HG02885 (cell line): ENCODE measurements around the gene WDHD1.
"Not testable (repeated sequence)": the region's sequence is repeated elsewhere in the genome, so short reads cannot be mapped to it uniquely, and the experiment has no call there.

Experiments used
- ATAC-seq: cut with Tn5 transposase; IDR thresholded peaks from one replicate; pipeline ENCODE4 v1.9.1; 2021; ENCODE audit warnings: mild to moderate bottlenecking; ENCODE audit not compliant: unreplicated experiment, poor library complexity

The WDHD1 gene

DNA sequence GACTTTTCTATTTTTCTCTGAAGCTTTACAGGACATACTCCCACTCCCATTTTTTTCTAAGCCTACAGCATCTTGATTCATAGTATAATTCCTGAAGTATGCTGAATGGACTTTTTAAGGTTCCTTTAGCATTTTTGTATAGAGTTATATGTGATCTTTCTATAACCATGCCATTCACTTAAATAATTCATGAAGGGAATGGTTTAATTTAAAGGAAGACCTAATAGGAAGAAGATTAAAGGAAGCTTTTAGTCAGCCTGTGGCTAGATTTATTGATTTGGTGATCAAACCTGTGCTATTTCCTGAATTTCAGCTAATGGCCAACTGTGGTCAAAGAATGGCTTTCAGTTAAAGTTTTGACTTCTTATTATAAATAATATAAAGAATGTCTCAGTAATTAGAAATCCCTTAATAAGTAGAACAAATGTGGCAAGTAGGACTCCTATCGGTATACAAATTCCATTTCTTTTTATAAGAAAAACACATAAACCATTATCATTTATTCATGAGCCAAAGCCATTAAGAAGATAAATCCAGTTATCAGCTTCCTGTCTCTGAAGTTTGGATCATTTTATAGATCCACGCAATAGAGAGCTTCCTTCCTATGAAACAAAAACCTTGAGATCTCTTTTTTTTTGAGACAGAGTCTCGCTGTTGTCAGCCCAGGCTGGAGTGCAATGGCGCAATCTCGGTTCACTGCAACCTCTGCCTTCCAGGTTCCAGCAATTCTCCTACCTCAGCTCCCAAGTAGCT, 20.6 kb upstream of the WDHD1 start:
- ATAC-seq = no peak

- no peak for ATAC-seq
These were observed 18.2 kb upstream of the WDHD1 start for GRCh38 chr14:55045087-55045486.

GRCh38 chr14:55043528-55043927, 16.6 kb upstream of the WDHD1 start:
- ATAC-seq = no peak

- ATAC-seq = no peak
These were observed 11.8 kb upstream of the WDHD1 start for GRCh38 chr14:55038708-55039107.

- ATAC-seq = not testable (repeated sequence)
These were observed 11.1 kb upstream of the WDHD1 start for GRCh38 chr14:55037995-55038394.

DNA sequence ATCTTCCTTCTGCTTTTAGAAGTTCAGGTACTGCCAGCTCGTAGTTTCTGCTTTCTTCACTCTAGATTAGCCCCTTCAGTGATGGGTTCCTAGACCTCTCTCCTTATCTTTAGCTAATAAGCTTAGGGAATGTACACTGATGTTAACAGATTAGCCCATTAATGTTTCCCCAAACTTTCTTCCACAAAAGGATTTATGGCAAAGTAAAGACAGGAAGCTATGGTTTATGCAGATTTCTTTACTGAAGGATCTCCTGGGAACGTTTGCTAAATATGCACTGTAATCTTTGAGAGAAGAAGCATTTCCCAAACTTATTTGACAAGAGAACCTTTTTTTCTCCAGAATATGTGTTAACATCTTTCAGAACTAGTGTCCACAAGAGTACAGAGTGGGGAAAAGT, 4.3 kb upstream of the WDHD1 start:
- no peak for ATAC-seq

GRCh38 chr14:55028476-55028875, 1.6 kb upstream of the WDHD1 start:
- no peak for ATAC-seq

DNA sequence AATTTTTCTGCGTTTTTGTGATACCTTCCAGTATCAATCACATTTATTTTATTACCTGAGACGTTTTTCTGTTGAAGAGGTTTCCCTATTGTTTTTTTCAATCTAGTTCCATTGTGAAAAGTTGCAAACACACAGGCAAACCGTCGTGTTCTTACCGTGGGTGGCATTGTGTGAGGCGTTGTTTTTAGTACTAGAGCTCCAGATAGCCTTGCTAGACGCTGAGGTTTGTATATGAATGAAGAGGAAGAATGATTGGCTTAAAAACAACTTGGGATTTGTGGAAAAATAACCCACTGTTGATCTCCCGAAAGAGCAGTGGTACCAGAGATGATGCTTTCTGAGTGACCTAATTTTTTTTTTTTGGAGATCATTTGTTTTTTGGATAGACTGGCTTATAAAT, 1.2 kb upstream of the WDHD1 start:
- ATAC-seq = no peak

DNA sequence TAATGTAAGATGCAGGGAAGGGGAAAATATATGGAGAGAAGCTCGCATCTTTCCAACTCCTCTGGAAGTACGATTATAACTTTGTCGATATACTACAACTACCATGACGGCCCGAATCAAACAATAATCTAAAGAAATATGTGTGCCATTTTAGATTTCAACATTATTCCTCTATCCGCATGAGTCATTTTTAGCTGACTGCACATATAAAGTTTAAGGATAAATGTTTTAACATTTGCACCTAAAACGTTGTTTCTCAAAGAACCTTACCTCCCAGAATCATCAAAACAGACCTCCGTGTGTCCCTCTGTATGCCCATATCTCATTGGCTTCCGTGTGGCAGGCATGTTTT, 482 bp downstream of the WDHD1 start:
- no peak for ATAC-seq

GRCh38 chr14:55025948-55026347, 951 bp downstream of the WDHD1 start:
- no peak for ATAC-seq

- ATAC-seq = not testable (repeated sequence)
These were observed 2.5 kb downstream of the WDHD1 start for GRCh38 chr14:55024365-55024764.

DNA sequence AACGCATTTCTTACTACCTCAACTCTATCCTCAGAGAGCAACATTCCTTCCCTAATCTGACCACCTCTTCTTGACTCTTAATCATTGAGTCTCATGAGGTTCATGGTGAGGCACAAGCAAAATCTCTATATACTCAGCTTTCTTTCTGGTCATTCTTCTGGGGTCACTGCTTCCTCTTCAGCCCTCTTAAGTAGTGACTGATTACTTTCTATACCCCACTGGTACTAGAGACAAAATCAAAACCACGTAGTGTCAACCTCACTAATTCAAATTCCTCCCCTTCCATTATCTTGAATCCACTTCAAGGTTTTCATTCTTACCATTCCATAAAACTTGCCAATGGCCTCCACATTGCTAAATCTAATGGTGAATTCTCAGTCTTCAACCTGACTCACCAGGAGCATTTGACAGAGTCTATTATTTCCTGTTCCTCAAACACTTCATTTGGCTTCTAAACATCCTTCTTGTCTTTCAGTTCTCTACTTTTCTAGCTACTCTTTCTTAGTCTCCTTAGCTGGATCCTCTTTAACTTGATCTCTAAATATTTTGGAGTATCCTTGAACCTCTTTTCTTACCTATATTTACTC, 6.8 kb downstream of the WDHD1 start:
- no peak for ATAC-seq

- no peak for ATAC-seq
These were observed 11.9 kb downstream of the WDHD1 start for GRCh38 chr14:55015006-55015405.

DNA sequence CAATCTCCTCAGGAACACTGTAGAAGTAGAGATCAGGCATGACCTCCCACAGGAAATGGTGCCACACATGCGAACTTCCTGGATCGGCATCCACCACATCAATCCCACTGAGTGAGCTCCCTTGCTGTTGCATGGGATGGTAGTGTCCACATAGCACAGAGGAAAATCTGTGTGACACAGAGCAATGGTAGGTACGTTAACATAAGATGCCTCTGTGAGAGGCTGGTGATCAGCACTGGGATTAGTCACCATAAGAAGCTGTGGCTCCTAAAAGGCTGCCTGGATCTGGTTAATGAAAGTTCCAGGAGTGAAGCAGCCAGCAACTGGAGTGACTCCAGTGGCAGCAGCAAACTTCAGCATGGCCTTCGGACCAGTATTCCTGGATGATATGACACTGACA, 21.8 kb downstream of the WDHD1 start:
- no peak for ATAC-seq

- ATAC-seq = no peak
These were observed 26.5 kb downstream of the WDHD1 start for GRCh38 chr14:55000381-55000780.

- ATAC-seq = no peak
These were observed 41.7 kb downstream of the WDHD1 start for GRCh38 chr14:54985156-54985555.

DNA sequence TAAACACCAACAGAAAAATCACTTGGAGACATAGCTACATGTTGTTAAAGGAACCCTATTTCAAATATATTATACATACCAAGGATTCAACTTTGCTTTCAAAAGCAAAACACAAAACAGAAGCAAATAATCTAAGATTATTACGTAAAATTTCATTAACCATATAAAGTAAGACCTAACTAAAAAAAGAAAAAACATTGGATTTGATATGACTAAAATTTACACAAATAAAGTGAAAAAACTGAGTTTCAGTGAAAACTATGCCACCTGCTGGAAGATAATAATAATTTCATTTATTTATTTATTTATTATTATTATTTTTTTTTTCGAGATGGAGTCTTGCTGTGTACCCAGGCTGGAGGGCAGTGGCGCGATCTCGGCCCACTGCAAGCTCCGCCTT, 45.2 kb downstream of the WDHD1 start:
- ATAC-seq = no peak

- ATAC-seq = no peak
These were observed 47.9 kb downstream of the WDHD1 start for GRCh38 chr14:54979039-54979438.

DNA sequence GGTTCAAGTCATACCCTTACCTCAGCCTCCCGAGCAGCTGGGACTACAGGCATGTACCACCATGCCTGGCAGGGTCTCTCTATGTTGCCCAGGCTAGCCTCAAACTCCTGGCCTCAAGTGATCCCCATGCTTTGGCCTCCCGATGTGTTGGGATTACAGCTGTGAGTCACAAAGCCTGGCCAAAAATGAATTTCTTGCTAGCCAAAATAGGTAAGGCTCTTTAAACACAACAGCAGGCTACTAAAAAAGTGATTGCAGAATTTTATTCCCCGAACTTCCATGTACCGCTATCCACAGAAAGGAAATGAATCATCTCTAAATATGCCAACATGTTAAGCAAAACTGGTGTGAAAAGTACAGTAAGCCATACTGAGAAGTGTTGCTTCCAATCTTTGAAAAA, 50.6 kb downstream of the WDHD1 start:
- no peak for ATAC-seq

DNA sequence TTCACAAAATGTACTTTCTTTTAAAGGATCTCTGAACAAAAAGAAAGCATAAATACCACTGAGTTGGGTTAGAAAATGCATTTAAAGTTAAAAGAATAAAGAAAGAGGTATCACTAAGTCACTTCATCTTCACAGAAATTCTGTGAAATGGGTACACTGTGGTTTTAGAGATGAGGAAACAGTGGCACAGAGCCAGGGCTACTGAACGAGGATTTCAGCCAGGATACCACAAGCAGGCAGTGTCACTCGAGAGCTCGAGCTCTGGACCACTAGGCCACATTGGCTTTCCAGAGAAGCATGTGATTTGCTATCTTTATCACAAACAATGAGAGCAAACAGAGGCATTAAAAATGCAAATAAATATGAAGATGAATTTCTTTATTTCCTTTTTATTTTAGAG, 51.0 kb downstream of the WDHD1 start:
- ATAC-seq = no peak

GRCh38 chr14:54974788-54975414, 52.0 kb downstream of the WDHD1 start:
- no peak for ATAC-seq

GRCh38 chr14:54967496-54967895, 59.4 kb downstream of the WDHD1 start:
- no peak for ATAC-seq
